ENCODE results near the gene AURKAIP1. TPM values are rescaled to one million over a fixed set of nuclear protein-coding genes. Genes with fewer than 3 reads are reported as not detected.

Gene AURKAIP1
- polyA plus RNA-seq, 1 donor (not counting 4 experiments of a cell fraction or from before 2014, with no cell fraction given): 86.9 TPM

- Histone ChIP-seq H3K9ac (ENCODE audit: control insufficient read depth, extremely low read depth, insufficient read depth, low read length) (peak within 1 kb of the TSS; percentile 90), H3K36me3 (ENCODE audit: control insufficient read depth in 2 of 2, extremely low read depth in 1 of 2, insufficient read depth in 2 of 2, low read length in 2 of 2) (peaks cover 29 to 42% of the 10 kb centered on the region in 2 experiments), H3K4me2 (ENCODE audit: control insufficient read depth, extremely low read depth, insufficient read depth, low read depth, low read length) (peak within 1 kb of the TSS; percentile 98), H3K9me3 (ENCODE audit: control insufficient read depth, low read depth, low read length) (no peaks in the 10 kb centered on the region), H3K4me3 (ENCODE audit: control insufficient read depth in 2 of 3, extremely low read depth in 1 of 3, insufficient read depth in 2 of 3, low read depth in 1 of 3, low read length in 3 of 3) (peak within 1 kb of the TSS; percentile 92 to 97 (median 97)), H3K27me3 (ENCODE audit: control insufficient read depth, extremely low read depth, insufficient read depth, low read length) (no peaks in the 10 kb centered on the region), H3K4me1 (ENCODE audit: control insufficient read depth, extremely low read depth, insufficient read depth, low read length) (peaks cover 37% of the 10 kb centered on the region), H3K9me1 (ENCODE audit: control insufficient read depth, extremely low read depth, insufficient read depth, low read length) (no peaks in the 10 kb centered on the region), H2AFZ (ENCODE audit: control insufficient read depth, low read length) (peak within 1 kb of the TSS; percentile 86), H3K79me2 (ENCODE audit: control insufficient read depth, insufficient read depth, low read length) (peaks cover 62% of the 10 kb centered on the region), H3K27ac (ENCODE audit: control insufficient read depth, insufficient read depth, low read length) (peak within 1 kb of the TSS; percentile 84), H4K20me1 (ENCODE audit: control insufficient read depth, extremely low read depth, insufficient read depth, low read length) (peaks cover 7% of the 10 kb centered on the region)
- no peak for TF ChIP-seq EZH2 (IDR thresholded peaks at IDR 0.05; ENCODE audit: low read length)
- TF ChIP-seq CTCF (optimal IDR thresholded peaks at IDR 0.05 in 1 of 3, IDR thresholded peaks at IDR 0.05 in 1 of 3, conservative IDR thresholded peaks at IDR 0.05 in 1 of 3; ENCODE audit: extremely low read depth in 1 of 3, insufficient read depth in 2 of 3, low read length in 3 of 3): peak; percentile 34 to 74 (median 39)
- FAIRE-seq: no peak
- DNase-seq (ENCODE audit: low read depth, low spot score): peak; percentile 68
- dilution Hi-C loops (cut with MboI; ENCODE audit: extremely low pct_ligation_motif_present, low sequenced_read_pairs): no loop called here
Observed at GRCh38 chr1:1399187-1399871, 24.3 kb upstream of the AURKAIP1 start, which contains the start of gene CCNL2. Gene CCNL2 (minus strand): TSS chr1:1399335. CDS start chr1:1399306, 29 bp downstream.

- H3K4me2 ChIP-seq (ENCODE audit: control insufficient read depth, extremely low read depth, insufficient read depth, low read depth, low read length): peak overlapping the region; percentile 98
- DNase-seq (ENCODE audit: low read depth, low spot score): no peak
- TF ChIP-seq CTCF (optimal IDR thresholded peaks at IDR 0.05 in 1 of 3, IDR thresholded peaks at IDR 0.05 in 1 of 3, conservative IDR thresholded peaks at IDR 0.05 in 1 of 3; ENCODE audit: extremely low read depth in 1 of 3, insufficient read depth in 2 of 3, low read length in 3 of 3) (no peak), EZH2 (IDR thresholded peaks at IDR 0.05; ENCODE audit: low read length) (no peak)
- no peaks in the 10 kb centered on the region for H3K9me1 ChIP-seq (ENCODE audit: control insufficient read depth, extremely low read depth, insufficient read depth, low read length)
- peak overlapping the region; percentile 92 to 97 (median 97) for H3K4me3 ChIP-seq (ENCODE audit: control insufficient read depth in 2 of 3, extremely low read depth in 1 of 3, insufficient read depth in 2 of 3, low read depth in 1 of 3, low read length in 3 of 3)
- peaks cover 7% of the 10 kb centered on the region for H4K20me1 ChIP-seq (ENCODE audit: control insufficient read depth, extremely low read depth, insufficient read depth, low read length)
- H3K9me3 ChIP-seq (ENCODE audit: control insufficient read depth, low read depth, low read length): no peaks in the 10 kb centered on the region
- peaks cover 29 to 47% of the 10 kb centered on the region in 2 experiments for H3K36me3 ChIP-seq (ENCODE audit: control insufficient read depth in 2 of 2, extremely low read depth in 1 of 2, insufficient read depth in 2 of 2, low read length in 2 of 2)
- no peaks in the 10 kb centered on the region for H3K27me3 ChIP-seq (ENCODE audit: control insufficient read depth, extremely low read depth, insufficient read depth, low read length)
- dilution Hi-C loops (cut with MboI; ENCODE audit: extremely low pct_ligation_motif_present, low sequenced_read_pairs): no loop called here
- H2AFZ ChIP-seq (ENCODE audit: control insufficient read depth, low read length): peak overlapping the region; percentile 86
- peak overlapping the region; percentile 84 for H3K27ac ChIP-seq (ENCODE audit: control insufficient read depth, insufficient read depth, low read length)
- H3K9ac ChIP-seq (ENCODE audit: control insufficient read depth, extremely low read depth, insufficient read depth, low read length): peak overlapping the region; percentile 90
- FAIRE-seq: no peak
- H3K79me2 ChIP-seq (ENCODE audit: control insufficient read depth, insufficient read depth, low read length): peaks cover 65% of the 10 kb centered on the region
- H3K4me1 ChIP-seq (ENCODE audit: control insufficient read depth, extremely low read depth, insufficient read depth, low read length): peaks cover 37% of the 10 kb centered on the region
Observed at GRCh38 chr1:1398677-1399186, 23.7 kb upstream of the AURKAIP1 start.

Data from keratinocyte (primary cell).